GM18505 (cell line): ENCODE measurements around the gene PRKN.
"Not testable (repeated sequence)": the region's sequence is repeated elsewhere in the genome, so short reads cannot be mapped to it uniquely, and the experiment has no call there.

Experiments used
- ATAC-seq: cut with Tn5 transposase; IDR thresholded peaks from one replicate; pipeline ENCODE4 v1.9.1; 2021; ENCODE audit not compliant: unreplicated experiment
- POLR2A ChIP-seq: IDR thresholded peaks from 4 replicates; pipeline ENCODE4 v1.6.1; 2011; ENCODE audit warnings: borderline replicate concordance; ENCODE audit not compliant: insufficient read depth, insufficient read length; ENCODE audit errors: extremely low read depth

Gene PRKN

GRCh38 chr6:161522276-161522675 lies 1205.3 kb downstream of the PRKN start:
- no peak for ATAC-seq
- TF ChIP-seq POLR2A = no peak

- no peak for TF ChIP-seq POLR2A
- ATAC-seq = no peak
Measured at GRCh38 chr6:161511447-161512095, 1216.0 kb downstream of the PRKN start.

- ATAC-seq = no peak
- no peak for TF ChIP-seq POLR2A
Measured at GRCh38 chr6:161508341-161508740, 1219.2 kb downstream of the PRKN start.

- no peak for ATAC-seq
- no peak for TF ChIP-seq POLR2A
Measured at GRCh38 chr6:161507375-161507774, 1220.2 kb downstream of the PRKN start.

- ATAC-seq = no peak
- TF ChIP-seq POLR2A = no peak
Measured at GRCh38 chr6:161503570-161503969, 1224.0 kb downstream of the PRKN start.

- ATAC-seq = no peak
- TF ChIP-seq POLR2A = no peak
Measured at GRCh38 chr6:161498881-161499280, 1228.7 kb downstream of the PRKN start.

GRCh38 chr6:161498359-161498758 lies 1229.2 kb downstream of the PRKN start:
- no peak for ATAC-seq
- no peak for TF ChIP-seq POLR2A

- no peak for TF ChIP-seq POLR2A
- no peak for ATAC-seq
Measured at GRCh38 chr6:161496941-161497340, 1230.6 kb downstream of the PRKN start.

- not testable (repeated sequence) for ATAC-seq
Measured at GRCh38 chr6:161496271-161496670, 1231.3 kb downstream of the PRKN start.

- ATAC-seq = no peak
- no peak for TF ChIP-seq POLR2A
Measured at GRCh38 chr6:161494566-161494965, 1233.0 kb downstream of the PRKN start.

GRCh38 chr6:161493576-161494118 lies 1233.9 kb downstream of the PRKN start:
- TF ChIP-seq POLR2A = no peak
- ATAC-seq = no peak

- no peak for TF ChIP-seq POLR2A
- ATAC-seq = no peak
Measured at GRCh38 chr6:161489626-161490306, 1237.8 kb downstream of the PRKN start.

GRCh38 chr6:161487694-161488093 lies 1239.9 kb downstream of the PRKN start:
- no peak for ATAC-seq

GRCh38 chr6:161487217-161487531 lies 1240.4 kb downstream of the PRKN start:
- no peak for TF ChIP-seq POLR2A
- ATAC-seq = no peak

More at GRCh38 chr6:161487694-161488093, 1239.9 kb downstream of the PRKN start:
- TF ChIP-seq POLR2A = no peak

- no peak for TF ChIP-seq POLR2A
- ATAC-seq = no peak
Measured at GRCh38 chr6:161486361-161487216, 1241.0 kb downstream of the PRKN start.

- TF ChIP-seq POLR2A = no peak
- ATAC-seq = no peak
Measured at GRCh38 chr6:161482517-161482858, 1245.1 kb downstream of the PRKN start.
